Measurements from ENCODE around the gene GALNT14.

Gene GALNT14

GRCh38 chr2:31054842-31055388 lies 83.3 kb downstream of the GALNT14 start:
- DNase-seq (ENCODE audit: low read depth in 2 of 2) = no peak

GRCh38 chr2:31053929-31054782 lies 84.1 kb downstream of the GALNT14 start:
- DNase-seq (ENCODE audit: low read depth in 2 of 2) = no peak

DNA sequence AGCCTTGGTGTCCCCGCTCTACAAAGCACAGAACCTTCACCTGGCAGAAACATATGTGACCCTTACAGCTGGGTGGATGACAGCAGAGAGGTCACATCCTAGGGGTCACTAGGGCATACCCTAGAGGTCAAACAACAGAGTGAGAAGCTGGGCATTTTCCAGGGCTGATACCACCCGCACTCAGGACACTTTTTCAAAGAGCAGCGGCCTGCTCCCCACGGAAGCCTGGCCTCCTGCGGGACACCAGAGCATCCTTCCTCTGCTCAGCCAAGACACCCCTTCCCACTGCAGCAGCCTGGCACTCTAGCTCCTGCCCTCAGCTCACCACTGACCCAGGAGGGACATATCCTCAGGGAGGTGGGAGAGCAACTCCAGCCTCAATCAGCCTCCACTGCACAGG lies 86.0 kb downstream of the GALNT14 start:
- DNase-seq (ENCODE audit: low read depth in 2 of 2) = no peak

DNA sequence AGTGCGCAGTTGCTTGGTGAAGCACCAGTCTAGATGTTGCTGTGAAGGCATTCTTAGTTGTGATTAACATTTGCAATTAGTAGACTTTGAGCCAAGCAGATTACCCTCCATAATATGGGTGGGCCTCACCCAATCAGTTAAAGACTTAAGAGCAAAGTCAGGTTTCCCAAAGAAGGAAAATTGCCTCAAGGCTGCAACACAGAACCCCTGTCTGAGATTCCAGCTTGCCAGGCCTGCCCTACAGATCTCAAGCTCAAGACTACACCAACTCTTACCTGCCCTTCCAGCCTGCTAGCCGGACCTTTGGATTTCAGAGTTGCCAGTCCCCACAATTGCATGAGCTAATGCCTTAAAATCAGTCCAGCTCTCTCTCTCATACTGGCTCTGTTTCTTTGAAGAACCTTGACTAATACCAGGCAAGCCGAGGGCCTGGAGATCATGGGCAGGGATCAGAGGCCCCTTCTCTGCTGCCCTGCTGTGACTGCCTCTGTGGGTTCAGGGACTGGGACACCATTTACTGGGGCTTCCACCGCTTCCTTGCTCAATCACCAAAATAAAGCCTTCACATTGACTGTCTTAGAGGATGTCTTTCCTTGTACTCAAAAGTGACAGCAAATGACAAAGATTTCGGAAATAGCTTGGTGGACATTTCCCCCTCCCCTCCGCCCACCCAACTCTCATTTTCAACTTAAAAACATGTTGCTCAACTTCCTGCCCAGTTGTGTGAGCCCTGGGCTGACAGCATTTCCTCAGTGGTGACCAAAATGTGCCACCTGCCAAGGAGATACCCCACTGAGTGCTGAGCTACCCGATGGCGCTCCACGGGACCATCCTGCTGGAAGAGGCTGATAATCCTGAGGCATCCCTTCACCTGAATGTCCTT lies 86.7 kb downstream of the GALNT14 start:
- DNase-seq (ENCODE audit: low read depth in 2 of 2) = no peak

DNA sequence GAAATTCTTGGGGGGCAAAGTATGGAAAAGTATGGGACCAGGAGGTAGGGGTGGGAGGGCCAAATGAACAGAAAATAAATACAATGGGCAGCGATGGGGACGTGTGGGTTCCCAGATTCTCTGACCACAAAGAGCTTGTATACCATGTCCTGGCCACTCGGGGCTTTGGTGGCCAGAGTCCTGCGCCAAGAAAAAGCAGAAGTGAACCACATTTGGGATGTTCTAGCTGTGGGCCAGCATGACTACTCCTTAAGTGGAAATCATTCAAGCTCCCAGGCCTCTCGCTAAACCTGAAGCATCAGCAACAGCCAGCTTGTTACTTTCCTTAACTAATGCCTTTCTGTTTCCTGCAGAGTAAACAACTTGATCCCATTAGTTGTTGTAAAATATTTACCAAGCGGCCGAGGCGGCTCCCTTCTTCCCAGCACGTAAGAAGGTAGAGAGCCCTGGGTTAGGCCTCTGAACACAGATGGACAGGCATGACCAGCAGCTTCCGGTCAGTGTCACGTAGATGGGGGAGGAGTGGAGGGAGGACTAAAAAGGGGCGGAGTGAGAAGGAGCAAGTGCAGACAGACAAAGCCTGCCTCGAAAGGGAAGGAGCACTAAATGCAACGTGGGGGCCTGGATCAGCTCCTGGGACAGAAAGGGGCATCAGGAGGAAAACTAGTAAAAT lies 88.2 kb downstream of the GALNT14 start:
- no peak for DNase-seq (ENCODE audit: low read depth in 2 of 2)

GRCh38 chr2:31049264-31049663 lies 89.0 kb downstream of the GALNT14 start:
- DNase-seq (ENCODE audit: low read depth in 2 of 2) = no peak

DNA sequence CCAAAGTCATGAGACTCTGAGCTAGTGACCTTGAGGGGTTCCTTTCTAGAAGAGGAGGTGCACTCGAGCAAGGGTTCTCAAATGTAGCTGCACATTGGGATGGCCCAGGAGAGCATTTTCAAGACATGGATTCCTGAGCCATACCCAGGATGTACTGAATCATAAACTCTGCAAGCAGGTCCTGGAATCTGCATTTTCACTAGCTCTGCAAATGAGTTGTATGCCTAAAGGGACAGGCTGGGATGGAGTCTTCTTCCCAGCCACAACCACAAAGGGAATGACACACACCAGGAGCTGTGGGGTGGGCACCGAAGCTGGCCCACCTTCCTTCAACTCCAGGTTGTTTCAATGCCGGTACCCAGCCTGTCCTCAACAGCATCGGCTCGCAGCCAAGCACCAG lies 90.6 kb downstream of the GALNT14 start:
- DNase-seq (ENCODE audit: low read depth in 2 of 2) = no peak

GRCh38 chr2:31038385-31038784 lies 99.9 kb downstream of the GALNT14 start:
- DNase-seq (ENCODE audit: low read depth in 2 of 2) = no peak

GRCh38 chr2:31037058-31037457 lies 101.2 kb downstream of the GALNT14 start:
- no peak for DNase-seq (ENCODE audit: low read depth in 2 of 2)

DNA sequence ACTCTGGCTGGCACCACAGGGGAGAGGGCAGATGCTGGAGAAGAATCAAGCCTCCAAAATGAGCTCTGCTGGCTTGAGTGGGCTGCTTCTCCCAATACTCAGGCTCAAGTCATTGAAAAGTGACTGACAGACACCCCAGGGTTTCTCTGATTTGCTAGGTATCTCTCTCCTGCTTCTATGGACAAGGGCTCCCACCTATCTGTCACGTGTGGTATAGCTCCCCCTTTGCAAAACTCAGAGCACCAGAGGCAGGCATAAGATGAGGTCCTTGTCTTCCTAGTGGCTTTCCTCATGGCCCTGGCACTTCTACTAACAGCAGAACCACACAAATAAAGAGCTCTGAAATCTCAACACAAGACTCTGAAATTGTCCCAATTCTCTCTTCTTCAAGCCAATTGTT lies 105.2 kb downstream of the GALNT14 start:
- no peak for DNase-seq (ENCODE audit: low read depth in 2 of 2)

DNA sequence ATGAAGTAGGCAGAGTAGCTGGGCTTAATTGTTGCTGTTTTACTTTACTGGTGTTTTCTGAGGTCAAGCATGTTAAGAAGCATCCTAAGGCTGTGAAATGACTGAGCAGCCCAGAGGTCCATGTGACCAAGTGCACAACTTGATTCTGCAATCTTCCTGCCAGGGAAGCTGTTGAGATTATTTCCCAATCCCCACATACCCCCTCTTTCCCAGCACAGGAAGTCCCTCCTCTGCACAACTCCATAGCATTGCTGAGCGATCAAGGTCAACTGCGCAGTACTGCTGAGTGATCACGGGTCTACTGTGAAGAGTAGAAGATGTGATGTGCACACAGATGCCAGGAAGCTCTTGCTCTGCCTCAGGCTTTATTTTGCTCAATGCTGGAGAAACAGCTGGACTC lies 105.8 kb downstream of the GALNT14 start:
- no peak for DNase-seq (ENCODE audit: low read depth in 2 of 2)

DNA sequence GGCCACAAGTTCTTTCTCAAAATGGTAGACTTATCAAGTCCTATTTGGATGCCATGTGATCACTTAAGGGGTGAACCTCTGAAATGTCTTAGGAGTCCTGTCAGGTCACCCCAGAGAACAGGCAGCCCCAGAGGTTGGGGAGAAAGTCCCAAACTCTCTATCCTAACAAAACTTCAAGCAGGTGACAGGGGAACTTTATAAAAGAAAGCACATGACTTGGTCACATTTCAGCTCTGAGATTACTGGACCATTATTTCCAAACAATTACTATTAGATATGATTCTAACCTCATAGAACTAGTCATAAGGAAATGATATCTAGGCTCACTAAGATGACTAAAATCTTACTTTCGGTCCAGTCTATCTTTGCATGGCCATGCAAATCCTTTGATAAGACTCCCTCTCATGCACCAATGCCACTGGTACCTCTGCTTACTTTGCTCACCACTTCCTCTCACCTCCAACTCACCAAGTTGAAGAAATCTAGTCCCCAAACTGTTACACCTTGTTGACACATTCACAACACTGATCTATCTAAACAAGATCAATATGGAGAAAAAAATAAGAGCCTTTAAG lies 107.0 kb downstream of the GALNT14 start:
- no peak for DNase-seq (ENCODE audit: low read depth in 2 of 2)

DNA sequence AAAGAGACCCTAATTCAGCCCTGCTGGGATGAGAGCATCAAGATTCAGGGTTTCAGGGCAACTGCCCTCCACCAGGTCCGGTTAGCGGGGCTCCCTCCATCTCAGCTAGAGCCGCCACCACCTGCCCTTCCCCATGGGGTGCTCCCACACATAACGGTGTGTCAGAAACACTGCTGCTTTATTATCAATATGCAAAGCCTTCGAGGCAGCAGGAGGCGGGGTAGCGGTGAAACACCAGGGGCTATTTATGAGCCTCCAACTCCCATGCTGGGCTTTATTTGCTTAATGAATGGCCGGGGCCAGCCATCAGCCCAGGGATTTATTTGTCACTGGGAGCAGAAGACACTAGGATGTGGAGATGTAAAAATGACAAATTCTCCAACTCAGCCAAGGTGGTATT lies 109.8 kb downstream of the GALNT14 start:
- no peak for DNase-seq (ENCODE audit: low read depth in 2 of 2)

- no peak for DNase-seq (ENCODE audit: low read depth in 2 of 2)
Observed at GRCh38 chr2:31027549-31027948, 110.7 kb downstream of the GALNT14 start.

DNA sequence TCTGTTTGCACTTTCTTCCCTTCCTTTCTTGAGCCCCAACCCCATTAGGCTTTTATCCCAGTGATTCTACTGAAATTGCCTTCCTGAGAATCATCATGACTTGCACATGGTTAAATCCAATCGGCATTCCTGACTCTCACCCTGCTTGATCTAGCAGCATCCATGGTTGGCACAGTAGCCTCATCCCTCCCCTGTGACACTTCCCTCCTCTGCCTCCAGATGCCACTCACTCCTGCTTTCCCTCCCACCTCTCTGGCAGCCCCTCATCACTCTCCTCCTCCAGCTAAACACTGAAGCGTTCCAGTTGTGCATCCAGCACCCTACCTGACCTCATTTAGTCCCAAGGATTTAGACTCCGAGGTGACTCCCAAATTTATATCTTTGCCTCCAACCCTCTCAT lies 114.7 kb downstream of the GALNT14 start:
- no peak for DNase-seq (ENCODE audit: low read depth in 2 of 2)

DNA sequence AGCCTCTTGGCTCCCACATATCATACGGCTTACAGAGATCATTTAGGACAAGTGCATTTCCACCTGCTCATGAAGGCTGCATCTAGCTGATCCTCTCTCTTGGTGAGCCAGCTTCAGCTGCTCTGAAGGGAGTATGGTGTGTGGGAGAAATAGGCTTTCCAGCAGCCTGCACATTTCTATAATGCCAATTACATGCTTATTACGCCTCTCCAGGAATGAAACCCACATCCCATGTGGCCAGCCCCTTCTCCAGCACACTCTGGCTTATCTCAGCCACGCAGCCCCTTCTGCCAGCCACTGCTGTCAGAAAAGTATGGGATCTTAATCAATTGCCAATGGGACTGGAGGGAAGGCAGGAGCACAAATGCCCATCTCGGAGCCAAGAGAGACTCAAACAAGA lies 117.5 kb downstream of the GALNT14 start:
- no peak for DNase-seq (ENCODE audit: low read depth in 2 of 2)

DNA sequence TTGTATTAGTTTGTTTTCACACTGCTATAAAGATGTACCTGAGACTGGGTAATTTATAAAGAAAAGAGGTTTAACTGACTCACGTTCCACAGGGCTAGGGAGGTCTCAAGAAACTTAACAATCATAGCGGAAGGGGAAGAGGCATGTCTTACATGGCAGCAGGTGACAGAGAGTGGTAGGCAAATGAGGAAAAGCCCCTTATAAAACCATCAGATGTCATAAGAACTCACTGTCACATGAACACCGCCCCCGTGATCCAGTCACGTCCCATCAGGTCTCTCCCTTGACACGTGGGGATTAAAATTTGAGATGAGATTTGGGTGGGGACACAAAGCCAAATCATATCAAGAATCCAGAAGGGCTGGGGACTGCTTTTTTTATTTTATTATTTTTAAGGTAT lies 120.0 kb downstream of the GALNT14 start:
- DNase-seq (ENCODE audit: low read depth in 2 of 2) = no peak

DNA sequence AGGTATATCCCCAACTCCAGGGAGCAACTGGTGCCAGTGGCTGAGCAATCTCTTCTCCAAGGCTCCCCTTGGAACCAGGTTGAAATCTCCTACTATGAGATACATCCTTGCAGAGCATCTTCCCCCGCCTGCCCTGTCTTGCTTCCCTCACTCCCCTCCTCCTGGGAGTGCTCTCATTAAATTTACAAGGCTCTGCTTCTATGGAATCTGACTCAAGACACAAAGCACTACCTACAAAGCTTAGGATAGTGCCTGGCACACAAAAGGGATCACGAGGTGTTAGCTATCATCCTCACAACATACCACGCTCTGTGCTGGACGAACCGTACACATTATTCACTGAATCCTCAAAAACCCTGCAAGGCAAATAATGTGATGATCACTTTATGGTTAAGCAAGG lies 121.6 kb downstream of the GALNT14 start:
- DNase-seq (ENCODE audit: low read depth in 2 of 2) = no peak

DNA sequence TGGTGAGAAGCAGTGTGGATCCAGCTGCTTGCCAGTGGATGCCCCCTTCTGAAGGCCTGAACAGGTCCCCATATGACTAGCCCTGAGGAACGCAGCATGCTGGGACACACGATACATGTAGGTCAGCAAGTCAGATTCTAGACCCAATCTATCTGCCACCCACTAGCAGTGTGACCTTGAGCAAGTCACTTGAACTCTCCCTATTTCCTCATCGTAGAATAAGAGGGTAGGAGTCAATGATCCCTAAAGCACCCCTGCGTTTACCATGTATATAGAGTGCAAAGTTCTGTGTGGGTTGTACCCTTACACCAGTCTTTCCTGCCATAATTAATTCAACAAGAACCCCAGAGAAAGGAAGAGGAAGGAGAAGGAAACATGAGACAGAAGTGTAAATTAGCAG lies 123.7 kb downstream of the GALNT14 start:
- no peak for DNase-seq (ENCODE audit: low read depth in 2 of 2)

- DNase-seq (ENCODE audit: low read depth in 2 of 2) = no peak
Observed at GRCh38 chr2:31013301-31013700, 124.9 kb downstream of the GALNT14 start.

- no peak for DNase-seq (ENCODE audit: low read depth in 2 of 2)
Observed at GRCh38 chr2:31012406-31012805, 125.8 kb downstream of the GALNT14 start.

GRCh38 chr2:31011587-31011986 lies 126.7 kb downstream of the GALNT14 start:
- DNase-seq (ENCODE audit: low read depth in 2 of 2) = no peak

Measured in fibroblast of skin of left quadriceps (primary cell).